GM10847 (cell line): Measurements from ENCODE around the gene HPCAL1.

ENCODE experiments used
- POLR2A ChIP-seq: IDR thresholded peaks from 2 replicates; pipeline ENCODE4 v1.6.1; 2011; ENCODE audit not compliant: insufficient read length; ENCODE audit errors: extremely low read depth

The HPCAL1 gene

DNA sequence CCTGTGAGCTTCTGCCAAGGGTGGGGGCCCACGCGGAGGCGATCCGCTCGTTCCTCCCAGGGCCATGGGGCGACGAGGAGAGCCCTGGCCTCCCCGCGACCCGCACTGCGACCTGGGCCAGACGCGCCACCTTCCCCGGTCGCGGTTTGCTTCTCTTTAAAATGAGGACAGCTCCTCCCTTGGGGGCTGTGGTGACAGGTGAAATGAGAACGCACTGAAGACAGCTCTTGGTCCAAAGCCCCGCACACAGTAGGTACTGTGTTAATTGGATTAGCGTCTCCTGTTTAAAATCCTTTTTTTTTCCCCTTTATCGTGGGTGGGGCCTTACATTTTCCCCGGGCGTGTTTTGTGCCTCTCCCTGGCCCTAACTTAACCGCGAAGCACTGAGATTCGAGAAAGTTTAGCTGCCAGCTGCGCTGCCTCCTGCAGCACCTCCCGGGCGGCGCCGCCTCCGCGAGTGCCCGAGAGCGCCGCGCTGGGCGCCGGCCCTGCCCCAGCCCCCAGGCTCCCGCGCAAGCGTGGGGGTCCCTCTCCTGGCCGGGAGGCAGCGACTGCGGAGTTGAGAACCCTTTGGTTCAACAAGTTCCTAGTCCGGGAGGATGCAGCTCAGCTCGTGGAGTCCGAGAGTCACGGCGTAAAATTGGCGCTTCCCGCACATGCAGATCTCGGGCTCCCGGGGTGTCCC is 1.1 kb downstream of the HPCAL1 start:
- TF ChIP-seq POLR2A: no peak

DNA sequence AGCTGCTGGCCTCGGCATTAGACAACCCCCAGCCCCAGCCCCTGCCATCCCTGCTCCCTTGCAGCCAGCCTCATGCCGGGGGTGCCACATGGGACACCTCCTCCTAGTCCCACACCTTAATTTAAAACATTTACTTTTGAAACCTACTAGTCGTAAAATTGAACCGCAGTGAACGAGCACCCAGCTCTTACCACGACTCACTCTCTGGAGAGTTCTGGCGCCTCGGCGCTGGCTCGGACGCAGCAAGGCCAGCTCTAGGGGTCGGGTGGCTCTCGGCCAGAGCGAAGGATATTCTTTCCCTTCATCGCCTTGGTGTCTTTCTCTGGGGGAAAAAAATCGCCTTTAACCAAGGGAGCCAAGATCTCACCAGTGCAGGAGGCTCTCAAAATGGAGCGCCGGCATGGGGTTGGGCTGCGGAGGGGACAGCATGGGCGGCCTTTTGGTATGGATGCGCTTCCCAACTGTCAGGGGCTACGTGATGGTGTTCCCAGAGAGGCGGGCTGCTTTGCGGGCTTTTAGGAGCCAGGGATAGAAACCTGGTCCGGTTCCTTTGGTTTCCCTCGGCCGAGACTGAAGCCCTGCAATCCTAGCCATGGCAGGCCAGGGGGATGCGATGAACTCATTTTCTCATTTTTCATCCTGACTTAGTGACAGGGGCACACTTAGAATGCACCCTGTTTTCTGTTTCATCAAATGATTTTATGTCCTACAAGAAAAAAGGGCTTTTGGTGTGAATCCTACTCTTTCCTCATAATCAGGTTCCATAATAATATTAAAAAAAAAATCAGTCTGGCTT is 2.0 kb downstream of the HPCAL1 start:
- TF ChIP-seq POLR2A: no peak

- TF ChIP-seq POLR2A: no peak
Observed at GRCh38 chr2:10305254-10305635, 2.5 kb downstream of the HPCAL1 start.

- TF ChIP-seq POLR2A: no peak
Observed at GRCh38 chr2:10305715-10306114, 3.0 kb downstream of the HPCAL1 start.

- no peak for TF ChIP-seq POLR2A
Observed at GRCh38 chr2:10306901-10307463, 4.3 kb downstream of the HPCAL1 start.

DNA sequence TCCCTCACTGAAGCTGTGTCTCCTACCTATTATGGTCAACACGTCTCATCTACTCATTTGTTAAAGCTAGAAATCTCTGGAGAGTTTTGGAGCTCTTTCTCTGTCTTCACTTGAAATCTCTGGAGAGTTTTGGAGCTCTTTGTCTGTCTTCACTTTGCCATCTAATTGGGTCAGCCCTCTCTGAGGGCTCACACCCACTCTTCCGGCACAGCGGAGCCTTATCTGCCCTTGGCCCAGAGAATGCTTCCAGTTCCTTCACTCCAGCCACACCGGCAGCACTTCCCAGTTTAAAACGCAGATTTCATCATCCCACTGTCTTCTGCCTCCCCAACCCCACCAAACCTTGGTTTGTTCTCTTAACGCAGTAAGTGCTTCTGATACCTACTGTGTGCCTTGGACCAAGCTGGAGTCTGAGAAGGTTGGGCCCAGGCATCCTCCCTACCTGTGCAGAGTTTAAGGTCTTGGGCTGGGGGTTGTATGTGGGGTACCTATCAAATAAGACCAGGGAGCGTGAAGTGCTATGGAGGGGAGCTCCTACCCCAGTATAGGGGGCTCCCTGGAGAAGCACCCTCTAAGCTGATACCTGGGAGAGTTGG is 5.0 kb downstream of the HPCAL1 start:
- TF ChIP-seq POLR2A: no peak

DNA sequence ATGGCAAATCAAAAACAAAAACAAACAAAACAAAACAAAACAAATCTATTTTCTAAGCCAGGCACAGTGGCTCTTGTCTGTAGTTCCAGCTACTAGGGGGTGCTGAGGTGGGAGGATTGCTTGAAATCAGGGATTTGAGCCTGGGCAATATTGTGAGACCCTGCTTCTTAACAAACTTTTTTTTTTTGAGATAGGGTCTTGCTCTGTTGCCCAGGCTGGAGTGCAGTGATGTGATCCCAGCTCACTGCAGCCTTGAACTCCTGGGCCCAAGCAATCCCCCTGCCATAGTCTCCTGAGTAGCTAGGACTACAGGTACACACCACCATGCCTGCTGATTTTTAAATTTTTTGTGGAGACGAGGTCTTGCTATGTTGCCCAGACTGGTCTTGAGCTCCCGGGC is 6.2 kb downstream of the HPCAL1 start:
- no peak for TF ChIP-seq POLR2A

- TF ChIP-seq POLR2A: no peak
Observed at GRCh38 chr2:10309286-10309685, 6.6 kb downstream of the HPCAL1 start.

- no peak for TF ChIP-seq POLR2A
Observed at GRCh38 chr2:10310309-10310888, 7.7 kb downstream of the HPCAL1 start.

DNA sequence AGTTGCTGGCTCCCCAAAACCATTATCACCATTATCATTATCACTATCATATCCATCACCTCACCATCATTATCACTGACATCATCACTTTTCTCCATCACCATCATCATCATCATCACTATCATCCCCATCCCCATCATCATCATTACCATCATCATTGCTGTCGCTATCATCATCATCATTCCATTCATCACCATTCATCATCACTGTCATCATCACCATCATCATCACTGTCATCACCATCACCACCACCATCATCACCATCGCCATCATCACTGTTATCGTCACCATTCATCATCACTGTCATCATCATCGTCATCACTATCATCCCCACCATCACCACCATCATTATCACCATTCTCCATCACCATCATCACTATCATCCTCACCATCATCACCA is 9.0 kb downstream of the HPCAL1 start:
- TF ChIP-seq POLR2A: no peak

- TF ChIP-seq POLR2A: no peak
Observed at GRCh38 chr2:10312437-10312957, 9.8 kb downstream of the HPCAL1 start.

- TF ChIP-seq POLR2A: no peak
Observed at GRCh38 chr2:10316336-10316735, 13.6 kb downstream of the HPCAL1 start.

DNA sequence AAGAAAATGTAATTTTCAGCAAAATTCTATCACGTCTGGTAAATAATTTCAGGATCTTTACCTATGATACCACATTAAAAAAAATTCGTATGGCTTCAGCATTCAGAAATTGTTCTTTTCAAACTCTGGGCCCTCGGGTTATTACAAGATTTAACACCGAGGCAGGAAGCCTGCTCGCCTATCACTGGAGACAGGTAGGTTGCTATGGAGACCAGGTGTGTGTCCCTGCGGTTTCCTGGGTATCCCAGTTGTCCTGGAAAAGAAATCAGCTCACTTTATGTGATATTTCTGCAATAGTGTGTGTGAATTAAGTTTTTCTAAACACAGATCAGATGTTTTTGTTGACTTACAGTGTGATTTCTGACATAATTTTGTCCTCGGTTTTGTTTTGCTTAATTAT is 14.2 kb downstream of the HPCAL1 start:
- TF ChIP-seq POLR2A: no peak

- no peak for TF ChIP-seq POLR2A
Observed at GRCh38 chr2:10317646-10318045, 14.9 kb downstream of the HPCAL1 start.

- TF ChIP-seq POLR2A: no peak
Observed at GRCh38 chr2:10318345-10318744, 15.6 kb downstream of the HPCAL1 start.
